GM10847 (cell line): ENCODE measurements around the gene TPST2.

Experiments
- POLR2A ChIP-seq: IDR thresholded peaks from 2 replicates; pipeline ENCODE4 v1.6.1; 2011; ENCODE audit not compliant: insufficient read length; ENCODE audit errors: extremely low read depth

Gene TPST2

GRCh38 chr22:26592421-26592891 is 2.5 kb upstream of the TPST2 start:
- TF ChIP-seq POLR2A = peak; percentile 14

- no peak for TF ChIP-seq POLR2A
These were observed 526 bp downstream of the TPST2 start for GRCh38 chr22:26589367-26589844.

- no peak for TF ChIP-seq POLR2A
These were observed 1.1 kb downstream of the TPST2 start for GRCh38 chr22:26588729-26589366.

- TF ChIP-seq POLR2A = no peak
These were observed 1.8 kb downstream of the TPST2 start for GRCh38 chr22:26587991-26588613.

- TF ChIP-seq POLR2A = no peak
These were observed 3.2 kb downstream of the TPST2 start for GRCh38 chr22:26586556-26587325.

GRCh38 chr22:26585104-26585790 is 4.7 kb downstream of the TPST2 start:
- no peak for TF ChIP-seq POLR2A

GRCh38 chr22:26584010-26584409 is 5.9 kb downstream of the TPST2 start:
- no peak for TF ChIP-seq POLR2A

GRCh38 chr22:26581633-26582168 is 8.2 kb downstream of the TPST2 start:
- TF ChIP-seq POLR2A = no peak

GRCh38 chr22:26581026-26581425 is 8.9 kb downstream of the TPST2 start:
- no peak for TF ChIP-seq POLR2A

- no peak for TF ChIP-seq POLR2A
These were observed 9.5 kb downstream of the TPST2 start for GRCh38 chr22:26580240-26580962.

GRCh38 chr22:26579331-26579886 is 10.5 kb downstream of the TPST2 start:
- TF ChIP-seq POLR2A = no peak

- TF ChIP-seq POLR2A = no peak
These were observed 12.9 kb downstream of the TPST2 start for GRCh38 chr22:26577081-26577480.

GRCh38 chr22:26576026-26576680 is 13.8 kb downstream of the TPST2 start:
- no peak for TF ChIP-seq POLR2A

GRCh38 chr22:26574001-26574723 is 15.8 kb downstream of the TPST2 start:
- no peak for TF ChIP-seq POLR2A
